Measurements from ENCODE around the gene PPP4R3B. TPM values are rescaled to one million over a fixed set of nuclear protein-coding genes. Genes with fewer than 3 reads are reported as not detected.
A peak's percentile ranks its signal among the peaks of the same experiment; 100 is the strongest.

The PPP4R3B gene
- total and polyA plus RNA-seq, 2 of the 13 experiments (the other 11 are each of a cell fraction or from before 2014, with no cell fraction given), result 24.2 to 53.0 TPM

GRCh38 chr2:55618275-55619055 is 1.0 kb upstream of the PPP4R3B start (continued):
- no peak for TF ChIP-seq ZBTB40 (IDR thresholded peaks at IDR 0.05)
- TF ChIP-seq ZBTB40 (CRISPR knock-in tag; IDR thresholded peaks at IDR 0.05), result no peak; the same call in 1 of the 2 replicates
- no peak for TF ChIP-seq U2AF2 (IDR thresholded peaks at IDR 0.05; ENCODE audit: low read depth, low read length)
- no peak for TF ChIP-seq SRSF1 (optimal IDR thresholded peaks at IDR 0.05; ENCODE audit: low read depth, low read length)
- TF ChIP-seq AKNA (CRISPR knock-in tag; IDR thresholded peaks at IDR 0.05; ENCODE audit: borderline replicate concordance), result no peak
- peak; percentile 63 for TF ChIP-seq DRAP1 (CRISPR knock-in tag; IDR thresholded peaks at IDR 0.05)
- no peak for TF ChIP-seq ZBTB44 (CRISPR knock-in tag; IDR thresholded peaks at IDR 0.05)
- no peak for TF ChIP-seq PHF5A (CRISPR knock-in tag; IDR thresholded peaks at IDR 0.05; ENCODE audit: low read depth, unreplicated experiment)
- no peak for TF ChIP-seq ATF3 (CRISPR knock-in tag; IDR thresholded peaks at IDR 0.05)
- TF ChIP-seq PBX2 (CRISPR knock-in tag; IDR thresholded peaks at IDR 0.05), result no peak
